ENCODE measurements around the gene CACNA1E.

Gene CACNA1E

DNA sequence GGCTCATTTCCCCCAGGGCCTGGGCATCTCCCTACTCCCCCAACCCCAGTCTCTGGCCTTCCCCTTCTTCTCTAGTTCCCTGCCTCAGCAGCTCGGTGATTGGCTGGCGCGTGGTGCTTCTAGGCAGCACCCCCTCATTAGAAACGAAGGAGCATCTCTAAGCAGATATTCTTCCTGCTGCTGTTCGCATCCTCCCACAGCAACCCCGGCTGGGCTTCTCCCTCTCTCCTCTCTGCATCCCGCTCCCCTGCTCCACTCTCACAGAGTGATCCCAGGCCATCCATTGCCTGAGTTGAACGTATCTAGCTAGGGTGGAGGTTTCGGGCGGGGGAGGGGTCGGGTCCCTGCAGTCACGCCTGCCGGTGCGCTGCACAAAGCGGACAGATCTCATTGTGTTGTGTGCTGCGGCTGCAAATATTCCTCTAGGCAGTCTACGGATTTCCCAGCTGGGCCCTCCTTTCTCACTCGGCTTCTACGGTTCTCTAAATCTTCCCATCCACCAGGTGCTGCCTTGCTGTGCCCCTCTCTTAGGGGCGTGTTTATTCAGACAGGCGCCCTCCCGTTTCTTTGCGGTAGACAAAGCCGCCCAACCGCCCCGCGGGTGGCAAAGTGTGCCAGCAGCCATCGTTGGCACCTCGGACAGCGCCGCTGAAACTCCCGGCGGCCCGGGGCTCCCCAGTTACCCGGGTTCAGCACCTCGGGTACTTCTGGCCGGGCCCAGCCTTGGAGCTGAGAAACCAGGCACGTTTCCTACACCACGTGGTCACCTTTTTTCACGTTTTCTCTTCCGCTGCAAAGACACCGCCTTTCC, 2.2 kb downstream of the CACNA1E start:
- DNase-seq = no peak

- DNase-seq = no peak
Measured at GRCh38 chr1:181486098-181486420, 2.7 kb downstream of the CACNA1E start.

DNA sequence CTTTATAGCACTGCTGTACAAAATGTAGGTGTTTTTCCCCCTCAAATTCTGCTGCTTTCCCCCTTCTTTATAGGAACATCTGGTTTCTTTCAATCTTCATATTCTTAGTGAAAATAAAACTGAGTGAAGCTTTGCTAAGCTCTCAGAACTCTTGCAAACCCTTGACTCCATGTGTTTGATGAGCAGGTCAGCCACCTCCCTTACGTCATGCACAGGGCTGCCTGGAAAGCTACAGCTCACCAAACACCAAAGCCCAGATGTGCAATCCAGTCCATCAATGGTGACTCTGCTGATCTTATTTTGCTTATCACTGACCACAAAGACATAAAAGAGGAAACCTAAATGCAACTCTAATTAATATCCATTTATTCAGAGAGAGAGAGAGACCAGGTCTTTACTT, 5.5 kb downstream of the CACNA1E start:
- DNase-seq = no peak

GRCh38 chr1:181490276-181490675, 7.0 kb downstream of the CACNA1E start:
- no peak for DNase-seq

DNA sequence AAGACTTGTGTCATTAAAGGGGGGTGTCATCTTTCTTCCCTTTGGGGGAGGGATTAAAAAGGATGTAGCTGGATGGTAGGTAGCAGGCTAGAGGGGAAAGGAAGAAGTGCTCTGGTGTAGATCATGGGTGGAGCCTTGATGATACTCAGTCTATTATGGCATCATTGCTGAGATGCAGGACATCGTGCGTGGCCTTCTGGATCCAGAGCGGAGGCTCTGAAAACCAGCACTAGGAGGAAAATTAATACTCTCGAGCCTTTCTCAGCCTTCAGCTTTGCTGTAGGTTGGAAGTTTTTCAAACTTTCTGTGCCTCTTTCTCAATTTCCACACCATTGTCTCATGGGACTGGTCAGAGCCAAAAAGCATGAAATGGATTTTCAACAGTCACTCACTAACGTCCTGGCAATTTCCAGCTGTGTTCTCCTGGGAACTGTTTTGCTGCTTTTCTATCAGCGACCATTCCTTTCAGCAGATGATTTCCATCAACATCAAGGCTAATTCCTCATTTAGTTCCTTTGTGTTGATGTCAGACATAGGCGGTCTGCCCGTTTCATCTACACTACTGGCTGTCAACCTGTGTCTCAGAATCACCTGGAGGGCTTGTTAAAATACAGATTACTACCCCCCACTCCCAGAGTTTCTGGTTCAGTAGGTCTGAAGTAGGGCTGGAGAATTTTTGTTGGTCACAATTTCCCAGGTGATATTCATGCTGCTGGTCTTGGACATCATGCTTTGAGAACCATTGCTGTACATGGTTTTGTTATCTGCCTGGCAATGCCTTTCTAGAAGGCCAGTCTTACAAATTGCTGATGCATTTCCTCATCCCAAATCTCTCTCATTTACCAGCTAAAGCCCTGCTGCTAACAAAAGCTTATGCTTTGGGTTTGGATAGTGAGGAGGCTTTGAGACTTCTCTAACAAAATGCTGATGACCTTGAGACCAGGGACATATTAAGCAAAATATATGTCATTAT, 7.7 kb downstream of the CACNA1E start:
- no peak for DNase-seq

DNA sequence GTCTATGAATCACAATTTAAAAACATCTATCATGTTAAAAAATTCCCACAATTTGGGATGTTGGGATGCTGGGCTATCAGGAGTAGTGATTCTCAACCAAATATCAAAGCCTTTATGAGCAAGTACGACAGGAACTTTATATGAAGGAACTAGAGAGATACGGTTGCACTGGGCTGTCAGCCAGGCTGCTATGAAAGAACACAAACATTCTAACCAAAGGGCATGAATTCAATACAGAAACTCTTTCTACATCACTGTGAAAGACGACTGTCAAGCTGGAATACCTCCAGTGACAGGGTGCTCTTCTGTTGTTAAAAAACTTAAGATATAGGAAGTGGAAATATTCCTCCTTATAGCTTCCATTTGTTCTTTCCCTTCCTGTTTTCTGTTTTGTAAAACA, 9.8 kb downstream of the CACNA1E start:
- DNase-seq = no peak

DNA sequence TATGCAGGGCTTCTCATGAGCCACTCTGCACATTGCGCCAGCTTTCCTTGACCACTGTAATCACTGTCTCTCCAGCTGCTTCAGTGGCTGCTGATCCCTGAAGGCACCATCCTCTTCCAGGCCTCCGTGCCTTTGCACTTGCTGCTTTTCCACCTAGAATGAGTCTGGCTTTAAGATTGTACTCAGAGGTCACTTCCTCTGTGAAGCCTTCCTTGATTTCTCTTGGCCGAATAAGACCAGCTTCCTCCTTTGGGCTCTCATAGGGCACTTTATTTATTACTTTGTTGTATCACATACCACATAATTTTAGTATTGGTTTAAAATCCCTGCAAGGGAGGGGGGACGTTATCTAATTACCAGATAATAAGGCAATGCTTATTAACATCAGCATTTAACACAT, 10.6 kb downstream of the CACNA1E start:
- DNase-seq = no peak

- DNase-seq = no peak
Measured at GRCh38 chr1:181496759-181497158, 13.4 kb downstream of the CACNA1E start.

GRCh38 chr1:181497870-181498269, 14.6 kb downstream of the CACNA1E start:
- no peak for DNase-seq

DNA sequence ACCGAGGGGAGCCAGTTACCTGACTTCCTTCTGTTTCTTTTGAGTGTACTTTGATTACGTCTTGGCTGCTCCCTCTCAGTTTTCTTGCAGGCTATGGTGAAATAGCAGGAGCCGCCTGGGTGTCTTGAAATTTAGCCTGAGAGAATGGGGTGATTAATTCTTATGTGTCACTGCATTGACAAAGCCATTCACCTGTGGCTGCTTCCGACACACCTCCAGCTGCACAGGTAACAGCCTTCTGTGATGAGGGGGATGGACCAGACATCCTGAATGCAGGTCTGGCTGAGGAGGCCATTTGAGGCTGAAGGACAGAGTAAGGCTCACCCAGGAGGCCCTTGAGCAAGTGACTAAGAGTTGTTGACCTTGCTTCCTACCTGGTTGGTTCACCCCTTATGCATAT, 16.5 kb downstream of the CACNA1E start:
- DNase-seq = no peak

- DNase-seq = no peak
Measured at GRCh38 chr1:181500636-181501035, 17.3 kb downstream of the CACNA1E start.

- no peak for DNase-seq
Measured at GRCh38 chr1:181501612-181502011, 18.3 kb downstream of the CACNA1E start.

GRCh38 chr1:181503171-181503810, 20.0 kb downstream of the CACNA1E start:
- no peak for DNase-seq

GRCh38 chr1:181504399-181504842, 21.1 kb downstream of the CACNA1E start:
- DNase-seq = no peak

GRCh38 chr1:181506563-181507353, 23.4 kb downstream of the CACNA1E start:
- DNase-seq = no peak

DNA sequence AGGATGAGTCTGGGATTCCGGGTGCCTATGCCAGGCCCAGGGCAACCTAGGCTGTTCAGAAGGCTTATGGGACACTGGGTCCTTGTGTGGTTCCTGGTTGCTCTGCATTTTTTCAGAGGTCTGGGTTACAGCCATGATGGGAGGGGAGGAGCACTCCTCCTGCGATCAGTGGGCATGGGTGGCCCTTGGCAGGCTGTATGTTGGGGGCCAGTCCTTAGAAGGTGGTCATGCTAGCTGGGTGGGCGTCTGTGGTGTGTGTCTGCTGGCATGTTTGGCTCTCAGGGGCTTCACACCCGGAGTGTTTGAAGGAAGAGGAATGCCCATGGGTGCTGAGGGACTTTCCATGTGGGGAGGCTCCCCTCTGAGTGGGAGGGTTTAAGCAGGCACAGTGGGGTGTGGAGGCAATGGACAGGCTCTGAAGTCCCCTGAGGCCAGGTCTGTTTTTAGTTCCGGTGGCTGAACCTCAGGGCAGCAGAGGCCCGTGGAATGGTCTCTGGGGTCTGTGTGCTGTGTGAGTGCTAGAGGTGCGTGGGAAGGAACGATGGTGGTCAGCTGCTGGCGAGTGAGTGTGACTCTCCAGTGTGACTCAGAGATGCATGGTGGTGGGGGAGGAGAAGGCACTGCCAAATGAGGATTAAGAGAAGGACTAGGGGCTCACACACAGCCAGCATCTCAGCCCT, 25.3 kb downstream of the CACNA1E start:
- no peak for DNase-seq

GRCh38 chr1:181513786-181514297, 30.5 kb downstream of the CACNA1E start:
- DNase-seq = no peak

DNA sequence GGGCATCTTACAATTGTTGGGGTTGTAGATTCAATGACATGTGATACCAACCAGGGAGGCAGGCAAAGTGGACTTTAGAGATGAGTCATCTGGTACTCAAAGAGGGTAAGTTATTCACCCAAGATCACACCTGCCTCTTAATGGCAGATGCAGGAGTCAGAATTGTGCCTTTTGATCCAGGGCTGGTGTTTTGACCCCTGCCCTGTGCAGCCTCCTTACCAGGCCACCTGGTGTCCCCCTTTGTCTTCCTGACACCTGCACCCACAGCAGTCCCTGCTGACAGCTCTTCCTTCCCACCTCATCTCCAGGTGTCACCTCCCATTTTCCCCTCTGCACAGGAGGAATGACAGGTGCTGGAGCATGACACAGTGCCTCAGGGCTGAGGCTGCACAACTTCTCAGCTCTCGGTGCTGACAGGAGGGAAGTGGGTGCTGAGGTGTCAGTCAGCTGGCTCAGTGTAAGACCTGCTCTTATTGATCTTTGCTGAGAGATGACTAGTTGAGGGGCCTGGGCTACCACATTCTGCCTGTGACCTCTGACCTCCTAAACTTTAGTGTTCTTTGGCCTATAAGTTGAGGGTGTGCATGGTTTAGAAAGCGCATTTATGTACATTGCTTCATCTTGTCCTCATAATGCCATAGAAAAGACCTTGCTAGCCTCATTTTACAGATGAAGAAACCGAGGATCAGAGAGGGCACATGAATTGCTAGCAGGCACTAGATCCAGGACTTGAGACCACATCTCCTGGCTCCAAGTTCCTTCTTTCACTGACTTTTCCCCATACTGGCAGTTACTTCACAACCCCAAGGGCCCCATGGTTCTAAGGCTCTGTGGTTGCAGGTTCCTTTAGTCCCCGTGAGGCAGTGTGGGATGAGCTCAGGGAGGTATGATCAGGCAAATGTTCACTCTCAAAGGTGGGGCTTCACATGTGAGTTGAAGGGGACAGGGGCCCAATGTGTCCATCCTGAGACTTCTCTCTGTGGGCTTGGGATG, 31.3 kb downstream of the CACNA1E start:
- no peak for DNase-seq

DNA sequence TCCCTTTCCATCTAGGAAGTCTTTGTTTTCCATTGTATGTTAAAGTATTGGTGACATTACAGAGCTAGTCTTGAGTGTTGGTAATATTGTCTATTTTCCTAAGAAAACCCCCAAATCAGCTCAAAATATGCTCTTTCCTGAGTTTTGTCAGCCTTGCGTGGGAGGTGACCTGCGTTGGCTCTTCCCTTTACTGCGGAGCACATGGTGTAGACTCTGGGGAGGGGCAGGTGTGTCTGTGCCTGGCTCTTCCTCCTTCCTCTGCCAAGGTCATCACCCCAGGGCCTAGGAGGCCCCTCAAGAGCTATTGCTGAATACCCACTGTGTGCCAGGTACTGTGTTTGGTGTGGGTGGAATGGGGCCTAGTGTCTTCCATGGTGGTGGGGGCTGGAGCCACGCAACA, 33.4 kb downstream of the CACNA1E start:
- DNase-seq = no peak

- no peak for DNase-seq
Measured at GRCh38 chr1:181517181-181517875, 34.0 kb downstream of the CACNA1E start.
